K562 (cell line): ENCODE results near the gene MLLT6. TPM values are rescaled to one million over a fixed set of nuclear protein-coding genes. Genes with fewer than 3 reads are reported as not detected.

Source experiments
- ATF7 ChIP-seq: fragments of 450-650 bp; IDR thresholded peaks from 2 replicates; pipeline ENCODE4 v1.7.1; 2014; ENCODE audit warnings: mild to moderate bottlenecking, moderate library complexity
- CREM ChIP-seq: IDR thresholded peaks from 2 replicates; pipeline ENCODE4 v1.6.1; 2014; ENCODE audit warnings: antibody characterized with exemption, low read depth
- MEIS2 ChIP-seq: fragments of 450-650 bp; IDR thresholded peaks from 2 replicates; pipeline ENCODE4 v1.6.1; 2014; ENCODE audit warnings: mild to moderate bottlenecking; ENCODE audit not compliant: partially characterized antibody
- MGA ChIP-seq: fragments of 450-650 bp; IDR thresholded peaks from 2 replicates; pipeline ENCODE4 v1.6.1; 2016; ENCODE audit warnings: mild to moderate bottlenecking, moderate library complexity
- NRF1 ChIP-seq, 2 experiments: fragments of 450-650 bp; IDR thresholded peaks in 1 of 2; conservative IDR thresholded peaks in 1 of 2; 2 replicates each; pipeline ENCODE4 v1.6.1; 2014; ENCODE audit warnings: mild to moderate bottlenecking in 2 of 2
- PKNOX1 ChIP-seq: fragments of 450-650 bp; IDR thresholded peaks from 2 replicates; pipeline ENCODE4 v1.6.1; 2016
- YY1 ChIP-seq, 3 experiments: IDR thresholded peaks; 2 replicates each; pipeline ENCODE4 v1.6.1; 2011; ENCODE audit warnings: low read length in 2 of 3, mild to moderate bottlenecking in 2 of 3, moderate library complexity in 2 of 3, borderline replicate concordance in 1 of 3, control low read depth in 1 of 3, low read depth in 1 of 3; ENCODE audit not compliant: insufficient read depth in 3 of 3, insufficient replicate concordance in 2 of 3, control insufficient read depth in 1 of 3, insufficient read length in 1 of 3; ENCODE audit errors: extremely low read depth in 1 of 3
- polyA plus RNA-seq, 8 experiments: library from polyadenylated mRNA; depleted of rRNA in 4 of 8; stranded (reverse) in 5 of 8; unstranded in 3 of 8; fragments of >200 nt; fragmentation: Nextera tagmentation in 2 of 8; fragmentation: Illumina TruSeq in 1 of 8; extraction: Ambion mirVana in 2 of 8; extraction: Trizol in 1 of 8; gene quantifications; 2 replicates each; pipeline versions ENCODE4 v1.2.1 to v1.2.3, GENCODE V29; 2011 to 2014; ENCODE audit warnings: inconsistent platforms in 1 of 8, missing spikeins in 1 of 8
- total RNA-seq, 7 experiments: library from RNA; depleted of rRNA in 6 of 7; stranded (reverse); fragments of >200 nt in 6 of 7; fragmentation: Illumina TruSeq in 2 of 7; extraction: Trizol in 2 of 7; gene quantifications; 2 replicates each; pipeline versions ENCODE4 v1.2.1 to v1.2.3, GENCODE V29; 2011 to 2021; ENCODE audit warnings: low replicate concordance in 1 of 7
- TF ChIP-seq, protein P1 (sequence below): fragments of 450-650 bp; IDR thresholded peaks from one replicate; pipeline ENCODE4 v1.6.1; 2018; ENCODE audit warnings: mild to moderate bottlenecking, moderate library complexity; ENCODE audit not compliant: partially characterized antibody

The MLLT6 gene
- total and polyA plus RNA-seq, 9 of the 15 experiments (the other 6 are each of a cell fraction or from before 2014, with no cell fraction given), result 3.1 to 71.7 (median 30.0) TPM

DNA sequence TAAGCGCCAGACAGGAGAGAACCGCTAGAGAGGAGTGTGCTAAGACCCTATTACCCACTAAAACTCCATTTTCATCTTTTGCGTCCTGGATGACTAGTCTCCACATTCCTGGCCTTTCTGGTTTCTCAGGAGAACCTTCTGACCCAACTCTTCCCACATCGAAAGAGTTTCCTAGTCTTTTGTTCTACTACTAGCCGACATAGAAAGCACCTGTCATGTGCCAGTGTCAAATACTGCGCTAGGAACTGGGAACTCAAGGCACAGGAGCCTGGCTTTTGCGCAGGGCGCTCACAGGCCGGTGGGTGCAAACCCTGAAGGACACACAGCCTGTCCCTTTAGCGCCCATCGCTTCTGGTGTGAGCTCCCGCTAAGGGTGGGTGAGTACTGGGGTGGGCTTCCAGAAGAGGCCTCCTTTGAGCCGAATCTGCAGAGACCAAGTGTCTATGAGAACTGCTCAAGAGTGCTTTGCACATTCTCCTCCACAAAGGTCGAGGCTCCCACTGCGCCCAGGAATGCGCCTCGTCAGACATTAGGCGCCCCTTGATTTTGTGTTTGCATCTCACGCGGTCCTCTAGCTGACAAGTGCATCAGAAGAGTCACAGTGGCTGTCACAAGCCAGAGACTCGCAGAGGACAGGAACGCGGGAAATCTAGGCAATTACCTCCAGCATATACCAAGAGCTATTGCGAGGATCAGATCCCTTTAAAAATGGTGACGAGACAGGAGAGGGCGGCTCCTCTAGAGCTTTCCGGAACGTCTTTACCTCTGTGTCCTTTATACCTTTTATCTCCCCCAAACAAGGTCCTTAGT, 45.4 kb downstream of the MLLT6 start (continued):
- TF ChIP-seq CREM (0 out of 2 replicates have a peak, but pooled peaks have one; percentile 9), NRF1 (conservative IDR thresholded peaks at IDR 0.05 in 1 of 2, IDR thresholded peaks at IDR 0.05 in 1 of 2) (peak in 1 of 2 experiments; percentile 12; a peak in 1 of 4 replicates), PKNOX1 (0 out of 2 replicates have a peak, but pooled peaks have one; percentile 41), ATF7 (no peak), MEIS2 (peak; percentile 20), YY1 (IDR thresholded peaks at IDR 0.05; ENCODE audit: borderline replicate concordance in 1 of 3, control insufficient read depth in 1 of 3, extremely low read depth in 1 of 3, insufficient read depth in 3 of 3, insufficient read length in 1 of 3, insufficient replicate concordance in 2 of 3, low read depth in 1 of 3, low read length in 2 of 3) (peak; percentile 16 to 74 (median 25)), MGA (peak; percentile 66; the same call in 1 of the 2 replicates)
- TF ChIP-seq, protein P1, sequence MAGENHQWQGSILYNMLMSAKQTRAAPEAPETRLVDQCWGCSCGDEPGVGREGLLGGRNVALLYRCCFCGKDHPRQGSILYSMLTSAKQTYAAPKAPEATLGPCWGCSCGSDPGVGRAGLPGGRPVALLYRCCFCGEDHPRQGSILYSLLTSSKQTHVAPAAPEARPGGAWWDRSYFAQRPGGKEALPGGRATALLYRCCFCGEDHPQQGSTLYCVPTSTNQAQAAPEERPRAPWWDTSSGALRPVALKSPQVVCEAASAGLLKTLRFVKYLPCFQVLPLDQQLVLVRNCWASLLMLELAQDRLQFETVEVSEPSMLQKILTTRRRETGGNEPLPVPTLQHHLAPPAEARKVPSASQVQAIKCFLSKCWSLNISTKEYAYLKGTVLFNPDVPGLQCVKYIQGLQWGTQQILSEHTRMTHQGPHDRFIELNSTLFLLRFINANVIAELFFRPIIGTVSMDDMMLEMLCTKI, result no peak
